Measurements from ENCODE around the gene ABCB1.

DNA sequence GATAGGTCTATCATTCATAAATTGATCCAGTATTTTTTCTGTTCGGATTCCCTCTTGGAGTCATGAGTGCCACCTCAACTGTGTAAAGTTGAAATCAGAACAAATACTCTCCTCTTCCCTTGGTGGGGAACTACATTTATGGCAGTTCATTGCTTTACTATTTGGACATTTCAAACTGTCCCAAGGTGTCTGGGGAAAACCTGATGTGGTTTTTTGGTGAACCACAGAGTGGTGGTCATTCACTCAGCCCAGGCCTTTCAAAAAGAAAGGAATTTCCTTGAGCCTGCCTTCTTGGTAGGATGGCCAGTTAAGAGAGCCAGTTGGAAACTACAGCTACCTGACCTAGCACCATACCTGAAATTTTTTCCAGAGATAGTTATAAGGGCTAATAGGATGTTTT lies 59.0 kb downstream of the ABCB1 start:
- no peak for TF ChIP-seq CREB1 (CRISPR knock-in tag; IDR thresholded peaks at IDR 0.05; ENCODE audit: low read depth)
- no peak for TF ChIP-seq POLR2AphosphoS5 (IDR thresholded peaks at IDR 0.05; ENCODE audit: low read depth)
- TF ChIP-seq, protein P1, sequence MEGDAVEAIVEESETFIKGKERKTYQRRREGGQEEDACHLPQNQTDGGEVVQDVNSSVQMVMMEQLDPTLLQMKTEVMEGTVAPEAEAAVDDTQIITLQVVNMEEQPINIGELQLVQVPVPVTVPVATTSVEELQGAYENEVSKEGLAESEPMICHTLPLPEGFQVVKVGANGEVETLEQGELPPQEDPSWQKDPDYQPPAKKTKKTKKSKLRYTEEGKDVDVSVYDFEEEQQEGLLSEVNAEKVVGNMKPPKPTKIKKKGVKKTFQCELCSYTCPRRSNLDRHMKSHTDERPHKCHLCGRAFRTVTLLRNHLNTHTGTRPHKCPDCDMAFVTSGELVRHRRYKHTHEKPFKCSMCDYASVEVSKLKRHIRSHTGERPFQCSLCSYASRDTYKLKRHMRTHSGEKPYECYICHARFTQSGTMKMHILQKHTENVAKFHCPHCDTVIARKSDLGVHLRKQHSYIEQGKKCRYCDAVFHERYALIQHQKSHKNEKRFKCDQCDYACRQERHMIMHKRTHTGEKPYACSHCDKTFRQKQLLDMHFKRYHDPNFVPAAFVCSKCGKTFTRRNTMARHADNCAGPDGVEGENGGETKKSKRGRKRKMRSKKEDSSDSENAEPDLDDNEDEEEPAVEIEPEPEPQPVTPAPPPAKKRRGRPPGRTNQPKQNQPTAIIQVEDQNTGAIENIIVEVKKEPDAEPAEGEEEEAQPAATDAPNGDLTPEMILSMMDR (conservative IDR thresholded peaks at IDR 0.05; ENCODE audit: low read depth in 2 of 2): no peak

All from GM23338 (cell line).